PFSK-1 (cell line): ENCODE data around the gene MMP7.

Experiments
- FOXP2 ChIP-seq: optimal IDR thresholded peaks from 2 replicates; pipeline ENCODE3; 2011; ENCODE audit warnings: borderline replicate concordance, control low read depth, inconsistent platforms; ENCODE audit not compliant: insufficient read depth; ENCODE audit errors: extremely low read length, extremely low read depth
- POLR2AphosphoS5 ChIP-seq: IDR thresholded peaks from 2 replicates; pipeline ENCODE4 v1.6.1; 2012; ENCODE audit warnings: low read depth, mild to moderate bottlenecking, control low read depth, low read length, moderate library complexity
- REST ChIP-seq, 2 experiments: IDR thresholded peaks; 2 replicates each; pipeline versions ENCODE4 v1.6.1 to v1.8.0; 2011 to 2012; ENCODE audit warnings: low read depth in 2 of 2, low read length in 2 of 2, control low read depth in 1 of 2, inconsistent platforms in 1 of 2, mild to moderate bottlenecking in 1 of 2, moderate library complexity in 1 of 2; ENCODE audit not compliant: insufficient read depth in 1 of 2
- SIN3A ChIP-seq: IDR thresholded peaks from 2 replicates; pipeline ENCODE4 v1.6.1; 2012; ENCODE audit warnings: mild to moderate bottlenecking, low read length, moderate library complexity, borderline replicate concordance; ENCODE audit not compliant: insufficient read depth
- TAF1 ChIP-seq: IDR thresholded peaks from 2 replicates; pipeline ENCODE4 v1.6.1; 2012; ENCODE audit warnings: low read length, control low read depth, borderline replicate concordance; ENCODE audit not compliant: insufficient read depth

MMP7 gene

GRCh38 chr11:102499151-102499550 lies 31.4 kb downstream of the MMP7 start:
- TF ChIP-seq SIN3A: no peak
- TF ChIP-seq POLR2AphosphoS5: no peak
- no peak for TF ChIP-seq FOXP2

GRCh38 chr11:102497061-102497460 lies 33.5 kb downstream of the MMP7 start:
- no peak for TF ChIP-seq TAF1
- no peak for TF ChIP-seq SIN3A

- no peak for TF ChIP-seq POLR2AphosphoS5
- TF ChIP-seq FOXP2: no peak
- TF ChIP-seq SIN3A: no peak
- no peak for TF ChIP-seq REST (IDR thresholded peaks at IDR 0.05; ENCODE audit: insufficient read depth in 1 of 2, low read depth in 2 of 2, low read length in 2 of 2)
- no peak for TF ChIP-seq TAF1
Observed at GRCh38 chr11:102495161-102496042, 35.1 kb downstream of the MMP7 start.

GRCh38 chr11:102494216-102494615 lies 36.3 kb downstream of the MMP7 start:
- TF ChIP-seq FOXP2 (no peak), TAF1 (no peak), SIN3A (no peak), REST (IDR thresholded peaks at IDR 0.05; ENCODE audit: insufficient read depth in 1 of 2, low read depth in 2 of 2, low read length in 2 of 2) (no peak), POLR2AphosphoS5 (no peak)

GRCh38 chr11:102493524-102493923 lies 37.0 kb downstream of the MMP7 start:
- TF ChIP-seq REST (IDR thresholded peaks at IDR 0.05; ENCODE audit: insufficient read depth in 1 of 2, low read depth in 2 of 2, low read length in 2 of 2): no peak
- TF ChIP-seq POLR2AphosphoS5: no peak
- no peak for TF ChIP-seq SIN3A
- TF ChIP-seq FOXP2: no peak
- no peak for TF ChIP-seq TAF1

GRCh38 chr11:102491969-102492368 lies 38.6 kb downstream of the MMP7 start:
- TF ChIP-seq REST (IDR thresholded peaks at IDR 0.05; ENCODE audit: insufficient read depth in 1 of 2, low read depth in 2 of 2, low read length in 2 of 2) (no peak), TAF1 (no peak), SIN3A (no peak), FOXP2 (no peak), POLR2AphosphoS5 (no peak)
